GM12874 (cell line): ENCODE data around the gene COL1A1.

Source experiments
- CTCF ChIP-seq: IDR thresholded peaks from 2 replicates; pipeline ENCODE4 v1.5.1; 2011; ENCODE audit warnings: low read depth, mild to moderate bottlenecking, control low read depth, low read length, moderate library complexity; ENCODE audit not compliant: insufficient read depth

COL1A1 gene

GRCh38 chr17:50172936-50173334 is 28.5 kb downstream of the COL1A1 start:
- TF ChIP-seq CTCF, result no peak

- no peak for TF ChIP-seq CTCF
Measured at GRCh38 chr17:50172130-50172529, 29.3 kb downstream of the COL1A1 start.

DNA sequence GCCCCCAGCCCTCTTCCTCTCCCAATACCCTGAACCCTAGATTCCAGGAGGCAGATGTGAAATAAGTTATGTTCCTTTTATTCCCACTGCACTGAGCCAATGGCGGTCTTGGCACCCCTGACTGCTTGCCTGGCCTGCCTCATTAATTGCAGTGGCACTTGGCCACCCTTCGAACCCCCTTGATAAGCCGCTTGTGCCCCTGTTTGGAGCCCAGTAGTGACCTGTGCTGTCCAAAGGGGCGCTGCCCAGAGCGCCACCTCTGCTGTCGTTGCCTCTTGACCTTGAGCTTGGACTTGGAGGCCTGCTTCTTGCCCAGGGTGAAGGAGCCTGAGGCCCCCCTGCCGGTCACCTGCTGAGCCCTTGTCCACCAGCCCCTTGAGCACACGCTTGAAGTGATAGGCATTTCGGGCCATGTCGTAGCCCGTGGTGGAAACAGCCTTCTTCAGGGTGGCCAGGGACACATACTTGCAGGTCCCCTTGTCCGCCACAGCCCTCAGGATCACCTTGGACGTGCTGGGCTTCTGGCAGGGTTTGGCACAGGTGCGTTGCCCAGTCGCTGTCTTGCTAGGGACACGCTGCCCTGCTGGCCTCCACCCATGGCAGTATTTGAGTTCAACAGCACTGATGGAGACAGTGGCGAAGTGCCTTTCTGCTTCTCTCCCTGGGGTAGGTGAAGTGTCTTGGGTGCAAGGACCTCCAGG is 29.9 kb downstream of the COL1A1 start:
- no peak for TF ChIP-seq CTCF

DNA sequence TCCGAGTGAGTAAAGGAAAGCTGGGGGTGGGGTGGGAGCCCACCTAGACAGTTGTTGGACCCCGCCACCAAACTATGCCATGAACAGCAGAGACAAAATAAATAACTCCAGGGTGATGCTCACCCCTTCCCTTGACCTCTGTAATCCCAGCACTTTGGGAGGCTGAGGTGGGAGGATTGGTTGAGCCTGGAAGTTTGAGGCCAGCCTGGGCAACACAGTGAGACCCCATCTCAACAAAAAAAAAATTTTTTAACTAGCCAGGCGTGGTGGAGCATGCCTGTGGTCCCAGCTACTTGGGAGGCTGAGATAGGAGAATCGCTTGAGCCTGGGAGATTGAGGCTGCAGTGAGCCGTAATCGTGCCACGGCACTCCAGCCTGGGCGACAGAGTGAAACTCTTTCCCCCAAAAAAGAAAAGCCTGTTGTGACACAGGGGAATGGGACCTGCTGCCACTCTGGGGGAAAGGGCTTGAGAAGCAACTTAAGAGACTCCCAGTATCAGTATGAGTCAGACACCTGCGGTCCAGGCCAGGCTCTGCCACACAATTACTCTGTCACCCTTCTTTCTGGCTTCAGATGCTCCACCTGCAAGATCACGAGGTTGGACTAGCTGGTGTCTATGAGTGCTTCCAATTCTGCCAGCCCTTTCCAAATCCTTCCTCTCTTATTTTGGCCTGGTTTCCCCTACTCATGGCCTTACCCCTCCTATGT is 30.6 kb downstream of the COL1A1 start:
- TF ChIP-seq CTCF, result no peak

GRCh38 chr17:50169881-50170459 is 31.5 kb downstream of the COL1A1 start:
- TF ChIP-seq CTCF, result no peak

- peak; percentile 92 for TF ChIP-seq CTCF
Measured at GRCh38 chr17:50169121-50169764, 32.2 kb downstream of the COL1A1 start.

DNA sequence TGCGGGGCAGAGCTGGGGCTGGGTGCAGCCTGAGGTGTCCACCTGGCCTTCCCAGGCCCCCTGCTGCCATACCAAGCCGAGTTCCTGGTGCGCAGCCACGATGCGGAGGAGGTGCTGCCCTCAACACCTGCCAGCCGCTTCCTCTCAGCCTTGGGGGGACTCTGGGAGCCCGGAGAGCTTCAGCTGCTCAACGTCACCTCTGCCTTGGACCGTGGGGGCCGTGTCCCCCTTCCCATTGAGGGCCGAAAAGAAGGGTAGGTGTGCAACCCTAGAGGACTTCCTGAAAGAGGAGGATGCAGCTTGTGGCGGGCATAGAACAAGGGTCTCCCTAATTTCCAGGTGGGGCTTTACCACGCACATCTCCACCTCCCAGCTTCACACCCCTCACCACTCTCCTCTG is 33.1 kb downstream of the COL1A1 start:
- TF ChIP-seq CTCF, result no peak
